Measurements from ENCODE around the gene HOMER2. TPM values are rescaled to one million over a fixed set of nuclear protein-coding genes. Genes with fewer than 3 reads are reported as not detected.

HOMER2 gene
- total RNA-seq, 1 experiment from 2014 or later = 22.6 TPM

- H3K79me2 ChIP-seq (ENCODE audit: low read length) = peaks cover 40% of the 10 kb centered on the region
- H3K4me2 ChIP-seq (ENCODE audit: low read length) = no peak overlapping the region
- POLR2A ChIA-PET (ENCODE audit: unreplicated experiment) = no interaction called here
Measured at GRCh38 chr15:82812994-82813393, 139.5 kb downstream of the HOMER2 start.

GRCh38 chr15:82810890-82811426 is 141.6 kb downstream of the HOMER2 start:
- Histone ChIP-seq H3F3A (ENCODE audit: low read length, unreplicated experiment) (no peaks in the 10 kb centered on the region), H3K9ac (ENCODE audit: low read length) (peak overlapping the region; percentile 89), H3K27ac (ENCODE audit: low read length) (0 out of 2 replicates have a peak overlapping the region, but pooled peaks have one; percentile 6), H3K27me3 (ENCODE audit: low read length) (no peaks in the 10 kb centered on the region), H3K4me1 (ENCODE audit: insufficient read depth, low read length) (peaks cover 16% of the 10 kb centered on the region), H3K9me3 (ENCODE audit: low read length) (no peaks in the 10 kb centered on the region), H2AFZ (ENCODE audit: low read length) (peak overlapping the region; percentile 54; the same call in 1 of the 2 replicates), H3K9me2 (replicated peaks; ENCODE audit: low read length) (no peaks in the 10 kb centered on the region), H3K79me2 (ENCODE audit: low read length) (peaks cover 40% of the 10 kb centered on the region), H3K4me3 (ENCODE audit: low read length) (peak overlapping the region; percentile 90), H3K4me2 (ENCODE audit: low read length) (peak overlapping the region; percentile 82), H3K36me3 (ENCODE audit: low read depth, low read length) (peaks cover 8% of the 10 kb centered on the region; the same call in 1 of the 2 replicates), H4K20me1 (ENCODE audit: low read length) (0 out of 2 replicates have a peak, but pooled peaks cover 5% of the 10 kb centered on the region)
- ChIA-PET POLR2A (ENCODE audit: unreplicated experiment) (interaction anchor here (0.6 kb wide), 1 partner anchor 60 kb away, joined by 3 read pairs; no protein-coding TSS in a partner anchor), CTCF (interaction anchor here (1.3 kb wide), 1 partner anchor 61 kb away, joined by 6 read pairs; no protein-coding TSS in a partner anchor)
- DNase-seq (peak; percentile 10), ATAC-seq (no peak)
- no peak for TF ChIP-seq EZH2 (IDR thresholded peaks at IDR 0.05; ENCODE audit: low read length, unreplicated experiment)
- TF ChIP-seq EZH2phosphoT487 (IDR thresholded peaks at IDR 0.05; ENCODE audit: borderline replicate concordance, low read length) = no peak
- no peak for TF ChIP-seq CTCF (conservative IDR thresholded peaks at IDR 0.05; ENCODE audit: low read depth, low read length)
- TSS peak; percentile 71 for BruUV-seq (replicated peaks)
- intact Hi-C loops (cut with micrococcal nuclease) = no loop called here

More at GRCh38 chr15:82812994-82813393, 139.5 kb downstream of the HOMER2 start:
- Histone ChIP-seq H3K4me1 (ENCODE audit: insufficient read depth, low read length) (peaks cover 16% of the 10 kb centered on the region), H2AFZ (ENCODE audit: low read length) (no peak overlapping the region), H3K36me3 (ENCODE audit: low read depth, low read length) (peaks cover 8% of the 10 kb centered on the region; the same call in 1 of the 2 replicates), H3K9me3 (ENCODE audit: low read length) (no peaks in the 10 kb centered on the region), H4K20me1 (ENCODE audit: low read length) (0 out of 2 replicates have a peak, but pooled peaks cover 5% of the 10 kb centered on the region), H3K9me2 (replicated peaks; ENCODE audit: low read length) (no peaks in the 10 kb centered on the region), H3K27me3 (ENCODE audit: low read length) (no peaks in the 10 kb centered on the region), H3K9ac (ENCODE audit: low read length) (no peak overlapping the region), H3K27ac (ENCODE audit: low read length) (no peak overlapping the region), H3K4me3 (ENCODE audit: low read length) (no peak overlapping the region), H3F3A (ENCODE audit: low read length, unreplicated experiment) (no peaks in the 10 kb centered on the region)
- ATAC-seq (no peak), DNase-seq (no peak)
- no TSS peak for BruUV-seq (replicated peaks)
- no peak for TF ChIP-seq CTCF (conservative IDR thresholded peaks at IDR 0.05; ENCODE audit: low read depth, low read length)
- no peak for TF ChIP-seq EZH2phosphoT487 (IDR thresholded peaks at IDR 0.05; ENCODE audit: borderline replicate concordance, low read length)
- TF ChIP-seq EZH2 (IDR thresholded peaks at IDR 0.05; ENCODE audit: low read length, unreplicated experiment) = no peak
- intact Hi-C loops (cut with micrococcal nuclease) = no loop called here
- CTCF ChIA-PET = no interaction called here

Measured in PC-3 (cell line).